ENCODE data around the gene EIF4G3.

The EIF4G3 gene

DNA sequence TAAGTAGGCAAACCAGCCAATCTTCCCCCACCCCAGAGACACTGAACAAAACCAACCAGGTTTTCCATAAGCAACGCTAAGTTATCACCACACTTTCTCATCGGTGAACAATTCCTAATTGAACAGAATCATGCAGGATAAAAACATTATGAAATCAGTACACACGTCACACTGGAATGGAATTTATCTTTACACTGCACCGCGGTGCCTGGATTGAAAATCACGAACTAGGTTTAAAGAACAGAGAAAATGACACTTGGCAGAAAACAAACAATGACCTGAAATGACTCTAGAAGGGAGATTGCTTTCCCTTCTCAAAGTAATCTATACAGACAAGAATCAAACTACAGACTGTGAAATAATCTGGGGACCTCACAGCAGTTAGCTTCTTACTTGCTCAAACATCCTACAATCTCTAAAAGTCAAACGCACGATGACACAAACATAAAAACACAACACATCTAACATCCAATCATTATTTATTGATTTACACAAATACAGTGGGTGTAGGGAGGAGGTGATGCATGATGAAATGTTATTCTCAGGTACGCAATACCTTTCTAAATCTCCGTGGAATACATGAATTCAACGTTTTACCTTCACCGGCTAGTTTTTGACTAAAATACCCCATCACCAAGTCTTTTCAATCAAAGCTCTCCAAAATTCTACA is 1.9 kb downstream of the EIF4G3 start:
- TF ChIP-seq REST (IDR thresholded peaks at IDR 0.05; ENCODE audit: insufficient read depth in 1 of 2, low read depth in 2 of 2, low read length in 2 of 2), result no peak
- TF ChIP-seq POLR2AphosphoS5 (IDR thresholded peaks at IDR 0.05; ENCODE audit: low read depth, low read length), result no peak

DNA sequence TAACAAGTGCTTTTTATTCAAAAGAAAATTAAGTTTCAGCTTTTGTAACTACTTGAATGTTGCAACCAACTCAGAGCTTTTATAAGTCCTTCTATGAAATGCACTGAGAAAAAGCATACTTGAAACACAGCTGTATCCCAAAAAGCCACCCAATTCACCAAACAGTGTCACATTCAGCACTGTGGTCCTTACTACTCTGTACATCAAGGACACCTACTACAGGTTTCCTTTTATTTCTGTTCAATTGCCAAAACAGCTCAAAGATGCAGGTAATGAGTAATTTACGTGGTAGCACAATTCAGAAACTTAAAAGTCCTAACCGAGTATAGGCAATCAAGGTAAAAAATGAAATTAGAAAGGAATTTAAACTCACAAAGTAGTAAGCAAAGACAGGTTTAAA is 2.5 kb downstream of the EIF4G3 start:
- TF ChIP-seq SIN3A (IDR thresholded peaks at IDR 0.05; ENCODE audit: borderline replicate concordance, insufficient read depth, low read length) (no peak), POLR2AphosphoS5 (IDR thresholded peaks at IDR 0.05; ENCODE audit: low read depth, low read length) (no peak), REST (IDR thresholded peaks at IDR 0.05; ENCODE audit: insufficient read depth in 1 of 2, low read depth in 2 of 2, low read length in 2 of 2) (no peak), FOXP2 (optimal IDR thresholded peaks at IDR 0.05; ENCODE audit: borderline replicate concordance, extremely low read depth, extremely low read length, insufficient read depth) (no peak), TAF1 (IDR thresholded peaks at IDR 0.05; ENCODE audit: borderline replicate concordance, insufficient read depth, low read length) (no peak)

DNA sequence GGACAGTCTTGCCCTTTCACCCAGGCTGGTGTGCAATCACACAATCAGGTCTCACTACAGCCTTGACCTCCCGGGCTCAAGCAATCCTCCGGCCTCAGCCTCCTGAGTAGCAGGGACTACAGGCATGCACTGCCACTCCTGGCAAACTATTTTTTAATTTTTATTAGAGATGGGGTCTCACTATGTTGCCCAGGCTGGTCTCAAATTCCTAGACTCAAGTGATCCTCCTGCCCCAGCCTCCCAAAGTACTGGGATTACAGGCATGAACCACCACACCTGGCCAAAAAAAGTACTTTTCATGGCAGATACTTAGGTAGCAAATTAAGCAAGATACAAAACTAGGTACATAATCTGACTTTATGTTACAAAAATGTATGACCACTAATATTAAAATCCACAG is 8.3 kb downstream of the EIF4G3 start:
- TF ChIP-seq POLR2AphosphoS5 (IDR thresholded peaks at IDR 0.05; ENCODE audit: low read depth, low read length) (no peak), FOXP2 (optimal IDR thresholded peaks at IDR 0.05; ENCODE audit: borderline replicate concordance, extremely low read depth, extremely low read length, insufficient read depth) (no peak), TAF1 (IDR thresholded peaks at IDR 0.05; ENCODE audit: borderline replicate concordance, insufficient read depth, low read length) (no peak), REST (IDR thresholded peaks at IDR 0.05; ENCODE audit: insufficient read depth in 1 of 2, low read depth in 2 of 2, low read length in 2 of 2) (no peak), SIN3A (IDR thresholded peaks at IDR 0.05; ENCODE audit: borderline replicate concordance, insufficient read depth, low read length) (no peak)

DNA sequence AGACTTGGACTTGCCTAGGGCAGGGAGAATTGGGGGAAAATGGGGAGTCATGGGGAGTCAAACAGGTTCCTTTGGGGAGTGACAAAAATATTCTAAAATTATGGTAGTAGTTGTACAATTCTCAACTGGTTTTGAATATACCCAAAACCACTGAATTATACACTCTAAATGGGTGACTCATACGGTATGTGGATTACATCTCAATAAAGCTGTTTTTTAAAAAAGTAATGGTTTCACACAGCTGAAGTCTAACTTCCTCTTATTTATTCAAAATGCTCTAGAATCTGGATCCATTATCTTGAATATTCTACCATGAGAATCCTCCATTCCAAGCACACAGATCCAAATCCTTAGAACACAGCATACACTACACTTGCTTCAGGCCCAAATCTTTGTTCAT is 11.1 kb downstream of the EIF4G3 start:
- TF ChIP-seq FOXP2 (optimal IDR thresholded peaks at IDR 0.05; ENCODE audit: borderline replicate concordance, extremely low read depth, extremely low read length, insufficient read depth) (no peak), TAF1 (IDR thresholded peaks at IDR 0.05; ENCODE audit: borderline replicate concordance, insufficient read depth, low read length) (no peak), POLR2AphosphoS5 (IDR thresholded peaks at IDR 0.05; ENCODE audit: low read depth, low read length) (no peak), REST (IDR thresholded peaks at IDR 0.05; ENCODE audit: insufficient read depth in 1 of 2, low read depth in 2 of 2, low read length in 2 of 2) (no peak), SIN3A (IDR thresholded peaks at IDR 0.05; ENCODE audit: borderline replicate concordance, insufficient read depth, low read length) (no peak)

DNA sequence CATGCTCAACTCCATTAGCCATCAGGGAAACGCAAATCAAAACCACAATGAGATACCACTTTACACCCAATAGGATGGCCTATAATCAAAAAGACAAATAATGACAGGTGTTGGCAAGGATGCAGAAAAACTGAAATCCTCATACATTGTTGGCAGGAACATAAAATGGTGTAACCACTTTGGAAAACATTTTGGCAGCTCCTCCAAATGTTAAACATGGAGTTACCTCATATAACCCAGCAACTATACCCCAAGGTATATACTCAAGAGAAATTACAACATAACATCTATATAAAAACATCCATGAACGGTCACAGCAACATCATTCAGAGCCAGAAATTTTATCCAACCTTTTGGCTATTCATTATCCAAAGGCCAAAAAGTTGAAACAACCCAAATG is 11.6 kb downstream of the EIF4G3 start:
- TF ChIP-seq FOXP2 (optimal IDR thresholded peaks at IDR 0.05; ENCODE audit: borderline replicate concordance, extremely low read depth, extremely low read length, insufficient read depth) (no peak), POLR2AphosphoS5 (IDR thresholded peaks at IDR 0.05; ENCODE audit: low read depth, low read length) (no peak), SIN3A (IDR thresholded peaks at IDR 0.05; ENCODE audit: borderline replicate concordance, insufficient read depth, low read length) (no peak), TAF1 (IDR thresholded peaks at IDR 0.05; ENCODE audit: borderline replicate concordance, insufficient read depth, low read length) (no peak), REST (IDR thresholded peaks at IDR 0.05; ENCODE audit: insufficient read depth in 1 of 2, low read depth in 2 of 2, low read length in 2 of 2) (no peak)
